ENCODE measurements around the gene PLCB4.

DNA sequence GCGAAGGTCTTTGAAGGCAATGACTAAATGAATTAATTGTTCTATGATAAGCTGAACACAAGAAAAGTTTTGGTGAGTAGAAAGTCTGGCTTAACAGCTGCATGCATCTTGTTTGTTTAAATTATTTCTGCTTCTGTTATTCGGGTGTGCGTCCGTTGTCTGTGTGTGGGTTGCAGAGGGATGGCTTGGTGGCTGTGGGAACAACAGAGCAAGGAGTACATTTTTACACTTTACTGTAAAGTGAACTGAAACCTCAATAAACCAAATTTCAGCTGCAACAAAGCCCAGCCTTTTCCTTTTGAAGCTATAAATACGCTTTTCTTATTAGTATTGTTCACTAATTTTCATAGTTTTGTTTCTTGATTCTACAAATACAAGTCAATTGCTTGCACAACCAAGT, 442.0 kb downstream of the PLCB4 start:
- no peak for TF ChIP-seq CTCF (IDR thresholded peaks at IDR 0.05)
- no peak for TF ChIP-seq POLR2A (IDR thresholded peaks at IDR 0.05)

Data from testis (tissue), 2 donors.